ENCODE measurements around the gene MCF2L2. TPM values are rescaled to one million over a fixed set of nuclear protein-coding genes. Genes with fewer than 3 reads are reported as not detected.
"Not testable (repeated sequence)": the region's sequence is repeated elsewhere in the genome, so short reads cannot be mapped to it uniquely, and the experiment has no call there.

Gene MCF2L2
- total and polyA plus RNA-seq, 11 donors = 0.12 to 1.4 (median 0.23) TPM; not detected in 1

- intact Hi-C loops (cut with DNase I) = no loop called here
- Histone ChIP-seq H3K4me3 (peak overlapping the region; percentile 5 to 83 (median 72)), H3K36me3 (no peaks in the 10 kb centered on the region), H3K27me3 (peaks cover 0 to 37% (median 8%) of the 10 kb centered on the region in 9 donors), H3K9me3 (no peaks in the 10 kb centered on the region), H3K27ac (no peak overlapping the region), H3K4me1 (peaks cover 0 to 20% (median 10%) of the 10 kb centered on the region in 12 donors)
- no peak for ATAC-seq
- DNase-seq = no peak
- no peak for TF ChIP-seq CTCF (IDR thresholded peaks at IDR 0.05)
- no peak for TF ChIP-seq POLR2A (IDR thresholded peaks at IDR 0.05)
- 40 to 65% (median 50%) methylated on average over 16 to 28 of the region's 28 CpGs for WGBS, 4 donors
Observed at GRCh38 chr3:183427196-183427875, 1.1 kb downstream of the MCF2L2 start.

- H3K4me3 ChIP-seq; H3K27me3 ChIP-seq; DNase-seq; H3K4me1 ChIP-seq; intact Hi-C loops (cut with DNase I); ATAC-seq; H3K27ac ChIP-seq; H3K36me3 ChIP-seq: not testable (repeated sequence)
- WGBS, 4 donors = 87 to 100% (median 97%) methylated on average over 2 of the region's 2 CpGs
- peaks cover 0 to 26% (median 16%) of the 10 kb centered on the region in 12 donors for H3K9me3 ChIP-seq
Observed at GRCh38 chr3:183418807-183419206, 9.6 kb downstream of the MCF2L2 start.

GRCh38 chr3:183411216-183411922 is 17.1 kb downstream of the MCF2L2 start:
- 44 to 53% (median 50%) methylated on average over 3 of the region's 3 CpGs for WGBS, 4 donors
- ATAC-seq = peak; percentile 59 to 89 (median 72)

GRCh38 chr3:183410759-183411158 is 17.7 kb downstream of the MCF2L2 start:
- Histone ChIP-seq H3K4me1 (peaks cover 0 to 19% (median 1%) of the 10 kb centered on the region in 12 donors), H3K27ac (no peak overlapping the region), H3K9me3 (no peaks in the 10 kb centered on the region), H3K4me3 (no peak overlapping the region), H3K36me3 (no peaks in the 10 kb centered on the region), H3K27me3 (no peaks in the 10 kb centered on the region)
- ATAC-seq (peak in 2 of 4 donors; percentile 22 to 42), DNase-seq (no peak)
- no peak for TF ChIP-seq POLR2A (IDR thresholded peaks at IDR 0.05)
- intact Hi-C loops (cut with DNase I) = no loop called here

More at GRCh38 chr3:183411216-183411922, 17.1 kb downstream of the MCF2L2 start:
- Histone ChIP-seq H3K27ac (no peak overlapping the region), H3K9me3 (no peaks in the 10 kb centered on the region), H3K4me3 (no peak overlapping the region), H3K27me3 (no peaks in the 10 kb centered on the region), H3K36me3 (no peaks in the 10 kb centered on the region), H3K4me1 (peaks cover 0 to 19% (median 1%) of the 10 kb centered on the region in 12 donors)
- no peak for TF ChIP-seq CTCF (IDR thresholded peaks at IDR 0.05)
- TF ChIP-seq POLR2A (IDR thresholded peaks at IDR 0.05) = no peak
- intact Hi-C loops (cut with DNase I) = no loop called here
- DNase-seq = no peak

GRCh38 chr3:183410280-183410679 is 18.1 kb downstream of the MCF2L2 start:
- Histone ChIP-seq H3K36me3 (no peaks in the 10 kb centered on the region), H3K9me3 (no peaks in the 10 kb centered on the region), H3K27ac (no peak overlapping the region), H3K4me1 (peaks cover 0 to 19% (median 1%) of the 10 kb centered on the region in 12 donors), H3K4me3 (no peak overlapping the region), H3K27me3 (no peaks in the 10 kb centered on the region)
- no peak for TF ChIP-seq CTCF (IDR thresholded peaks at IDR 0.05)
- no peak for TF ChIP-seq POLR2A (IDR thresholded peaks at IDR 0.05)
- 73 to 96% (median 94%) methylated on average over 4 to 5 of the region's 5 CpGs for WGBS, 4 donors
- intact Hi-C loops (cut with DNase I) = no loop called here
- ATAC-seq (no peak), DNase-seq (no peak)
